Urothelium cell line (cell line): ENCODE data around the gene FKTN.
A peak's percentile ranks its signal among the peaks of the same experiment; 100 is the strongest.
"Not testable (repeated sequence)": the region's sequence is repeated elsewhere in the genome, so short reads cannot be mapped to it uniquely, and the experiment has no call there.

ENCODE experiments used
- DNase-seq: peaks from one replicate; pipeline ENCODE4 v3.0.0; 2011; ENCODE audit warnings: low spot score, mixed read lengths
- FAIRE-seq: peaks from 2 replicates; lab custom pipeline; 2011; peaks lifted over from hg19 to GRCh38; lab: Jason Lieb, UNC

Gene FKTN

DNA sequence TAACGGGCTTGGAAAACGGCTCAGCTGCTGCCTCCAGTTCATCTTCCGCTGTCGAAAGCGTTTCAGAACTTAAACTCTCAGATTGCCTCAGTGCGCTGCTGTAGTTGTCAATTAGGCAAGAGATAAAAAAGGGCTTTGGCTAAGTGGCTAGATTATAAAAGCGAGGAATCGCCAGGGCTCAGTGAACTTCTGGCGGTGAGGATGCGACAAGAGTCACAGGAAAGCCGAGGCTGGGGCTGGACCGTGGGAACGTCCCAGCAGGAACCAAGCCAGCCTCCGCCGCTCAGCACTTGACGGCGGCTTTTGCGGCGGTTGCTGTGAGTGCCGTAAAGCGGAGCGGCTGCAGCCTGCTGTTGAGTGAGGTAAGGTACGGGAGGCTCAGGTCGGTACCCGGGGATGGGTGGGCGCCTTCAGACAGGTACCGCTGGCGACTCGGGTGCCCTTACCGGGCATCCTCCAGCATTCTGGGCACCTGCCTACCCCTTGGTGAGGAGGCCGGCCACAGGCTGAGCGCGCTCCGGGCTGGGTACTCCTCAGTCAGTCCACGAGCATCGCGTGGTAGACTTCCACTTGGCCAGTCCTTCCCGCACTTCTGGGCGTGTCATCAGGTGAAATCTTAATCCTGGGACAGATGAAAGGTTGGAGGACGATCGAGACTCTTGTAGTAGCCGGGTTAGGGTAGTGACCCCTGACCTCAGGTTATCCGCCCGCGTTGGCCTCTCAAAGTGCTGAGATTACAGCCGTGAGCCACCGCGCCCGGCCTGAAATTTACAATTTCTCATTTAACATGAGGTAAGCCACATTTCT, at the start of gene FKTN:
Gene FKTN (plus strand): TSS at position 328 of the 807 bp plus-strand sequence. CDS start 16,902 bp downstream, outside the sequence.
- no peak for FAIRE-seq
- peak; percentile 92 for DNase-seq

DNA sequence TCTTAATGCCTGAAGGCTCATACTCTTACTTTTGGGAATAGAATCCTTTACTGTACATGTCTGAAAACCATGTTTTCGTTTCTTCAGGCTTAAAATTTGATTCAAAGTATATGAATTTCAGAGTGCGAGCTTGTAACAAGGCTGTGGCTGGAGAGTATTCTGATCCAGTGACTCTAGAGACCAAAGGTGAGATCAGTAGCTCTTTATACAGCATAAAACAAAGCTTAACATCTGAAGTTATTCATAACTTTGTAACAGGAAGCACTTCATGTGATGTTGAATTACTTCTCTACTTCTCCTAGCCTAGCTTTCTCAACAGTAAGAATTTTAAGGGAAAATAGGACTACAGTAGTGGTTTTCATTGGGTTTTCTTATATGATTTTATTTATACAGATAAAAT, 49.4 kb upstream of the FKTN start:
- FAIRE-seq (no peak), DNase-seq (no peak)

- no peak for FAIRE-seq
Measured at GRCh38 chr9:105510024-105510423, 47.9 kb upstream of the FKTN start.

GRCh38 chr9:105511446-105511845, 46.5 kb upstream of the FKTN start:
- FAIRE-seq, result no peak
- no peak for DNase-seq

More at GRCh38 chr9:105510024-105510423, 47.9 kb upstream of the FKTN start:
- no peak for DNase-seq

DNA sequence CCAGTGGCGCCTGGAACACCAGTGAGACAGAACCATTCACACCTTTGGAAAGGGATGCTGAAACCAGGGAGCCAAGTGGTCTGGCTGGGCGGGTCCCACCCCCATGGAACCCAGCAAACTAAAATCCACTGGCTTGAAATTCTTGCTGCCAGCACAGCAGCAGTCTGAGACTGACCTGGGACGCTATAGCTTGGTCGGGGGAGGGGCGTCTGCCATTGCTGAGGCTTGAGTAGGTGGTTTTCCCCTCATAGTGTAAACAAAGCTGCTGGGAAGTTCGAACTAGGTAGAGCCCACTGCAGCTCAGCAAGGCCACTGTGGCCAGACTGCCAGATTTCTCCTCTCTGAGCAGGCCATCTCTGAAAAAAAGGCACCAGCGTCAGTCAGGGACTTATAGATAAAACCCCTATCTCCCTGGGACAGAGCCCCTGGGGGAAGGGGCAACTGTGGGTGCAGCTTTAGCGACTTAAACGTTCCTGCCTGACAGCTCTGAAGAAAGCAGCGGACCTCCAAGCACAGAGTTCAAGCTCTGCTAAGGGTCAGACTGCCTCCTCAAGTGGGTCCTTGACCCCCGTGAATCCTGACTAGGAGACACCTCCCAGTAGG, 42.0 kb upstream of the FKTN start:
- no peak for FAIRE-seq
- DNase-seq, result no peak

- not testable (repeated sequence) for DNase-seq
Measured at GRCh38 chr9:105519710-105520369, 38.1 kb upstream of the FKTN start.

GRCh38 chr9:105520992-105521391, 36.9 kb upstream of the FKTN start:
- DNase-seq, FAIRE-seq: not testable (repeated sequence)

More at GRCh38 chr9:105519710-105520369, 38.1 kb upstream of the FKTN start:
- FAIRE-seq, result not testable (repeated sequence)

DNA sequence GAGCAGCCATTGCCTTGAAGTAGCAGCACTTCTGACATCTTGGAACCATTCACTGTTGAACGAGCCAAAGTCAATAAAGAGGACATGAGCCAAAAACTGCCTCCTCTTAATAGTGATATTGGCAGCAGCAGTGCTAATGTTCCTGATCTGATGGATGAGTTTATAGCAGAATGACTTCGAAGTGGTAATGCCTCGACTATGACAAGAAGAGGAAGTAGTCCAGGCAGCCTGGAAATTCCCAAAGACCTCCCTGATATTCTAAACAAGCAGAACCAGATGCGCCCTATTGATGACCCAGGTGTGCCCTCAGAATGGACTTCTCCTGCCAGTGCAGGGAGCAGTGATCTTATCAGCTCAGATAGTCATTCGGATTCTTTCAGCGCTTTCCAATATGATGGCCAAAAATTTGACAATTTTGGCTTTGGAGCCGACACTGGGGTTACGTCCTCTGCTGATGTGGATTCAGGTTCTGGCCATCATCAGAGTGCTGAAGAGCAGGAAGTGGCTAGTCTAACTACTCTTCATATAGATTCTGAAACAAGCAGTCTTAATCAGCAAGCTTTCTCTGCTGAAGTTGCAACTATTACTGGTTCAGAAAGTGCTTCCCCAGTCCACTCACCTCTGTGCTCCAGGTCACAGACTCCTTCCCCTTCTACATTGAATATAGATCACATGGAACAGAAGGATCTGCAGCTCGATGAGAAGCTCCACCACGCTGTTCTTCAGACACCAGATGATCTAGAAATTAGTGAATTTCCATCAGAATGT, 35.1 kb upstream of the FKTN start:
- FAIRE-seq, DNase-seq: not testable (repeated sequence)

- DNase-seq, result no peak
- FAIRE-seq, result no peak
Measured at GRCh38 chr9:105531530-105531929, 26.4 kb upstream of the FKTN start.

GRCh38 chr9:105535920-105536668, 21.8 kb upstream of the FKTN start:
- DNase-seq, result no peak
- FAIRE-seq, result no peak

GRCh38 chr9:105539452-105539851, 18.5 kb upstream of the FKTN start:
- FAIRE-seq (no peak), DNase-seq (no peak)

DNA sequence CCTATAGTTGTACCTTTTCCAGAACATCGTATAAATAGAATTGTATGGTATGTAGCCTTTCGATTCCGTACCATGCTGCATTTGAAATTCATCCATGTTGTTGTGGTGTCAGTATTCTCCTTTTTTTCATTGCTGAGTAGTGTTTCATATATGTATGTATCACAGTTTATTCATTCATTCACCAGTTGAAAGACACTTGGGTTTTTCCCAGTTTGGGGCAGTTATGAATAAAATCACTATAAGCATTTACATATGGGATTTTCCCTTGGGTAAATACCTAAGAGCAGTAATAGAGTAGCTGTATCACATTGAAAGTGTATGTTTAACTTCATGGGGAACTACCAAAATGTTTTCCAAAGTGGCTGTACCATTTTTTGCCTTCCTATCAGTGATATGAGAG, 16.1 kb upstream of the FKTN start:
- FAIRE-seq, result no peak

DNA sequence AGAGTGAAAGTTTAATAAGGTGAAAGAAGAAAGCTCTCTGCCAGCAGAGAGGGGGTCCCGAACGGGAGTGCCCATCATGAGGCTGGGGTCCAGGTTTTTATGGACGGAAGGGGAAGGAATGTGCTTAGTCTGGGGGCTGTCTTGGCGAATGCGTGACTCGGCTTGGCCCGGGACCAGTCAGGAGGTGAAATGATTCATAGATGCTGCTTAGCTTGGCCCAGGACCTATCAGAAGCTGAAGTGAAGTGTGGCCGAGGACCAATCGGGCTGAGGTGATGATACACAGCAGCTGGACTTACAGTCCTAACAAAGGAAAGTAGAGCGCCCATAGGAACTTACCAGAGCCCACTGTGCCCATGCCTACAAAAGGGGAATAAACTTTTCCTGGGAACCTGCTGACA, 3.9 kb upstream of the FKTN start:
- no peak for FAIRE-seq
- no peak for DNase-seq

More for the DNA sequence above, 16.1 kb upstream of the FKTN start:
- no peak for DNase-seq

GRCh38 chr9:105572455-105572854, 14.5 kb downstream of the FKTN start:
- DNase-seq (no peak), FAIRE-seq (no peak)

DNA sequence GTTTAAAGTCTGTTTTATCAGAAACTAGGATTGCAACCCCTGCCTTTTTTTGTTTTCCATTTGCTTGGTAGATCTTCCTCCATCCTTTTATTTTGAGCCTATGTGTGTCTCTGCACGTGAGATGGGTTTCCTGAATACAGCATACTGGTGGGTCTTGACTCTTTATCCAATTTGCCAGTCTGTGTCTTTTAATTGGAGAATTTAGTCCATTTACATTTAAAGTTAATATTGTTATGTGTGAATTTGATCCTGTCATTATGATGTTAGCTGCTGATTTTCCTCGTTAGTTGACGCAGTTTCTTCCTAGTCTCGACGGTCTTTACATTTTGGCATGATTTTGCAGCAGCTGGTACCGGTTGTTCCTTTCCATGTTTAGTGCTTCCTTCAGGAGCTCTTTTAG, 22.0 kb downstream of the FKTN start:
- DNase-seq, FAIRE-seq: not testable (repeated sequence)

- DNase-seq, result not testable (repeated sequence)
Measured at GRCh38 chr9:105581550-105581949, 23.6 kb downstream of the FKTN start.

GRCh38 chr9:105593145-105593544, 35.2 kb downstream of the FKTN start:
- no peak for DNase-seq
- no peak for FAIRE-seq

More at GRCh38 chr9:105581550-105581949, 23.6 kb downstream of the FKTN start:
- not testable (repeated sequence) for FAIRE-seq

GRCh38 chr9:105608721-105609598, 51.0 kb downstream of the FKTN start:
- no peak for FAIRE-seq
- peak; percentile 20 for DNase-seq

DNA sequence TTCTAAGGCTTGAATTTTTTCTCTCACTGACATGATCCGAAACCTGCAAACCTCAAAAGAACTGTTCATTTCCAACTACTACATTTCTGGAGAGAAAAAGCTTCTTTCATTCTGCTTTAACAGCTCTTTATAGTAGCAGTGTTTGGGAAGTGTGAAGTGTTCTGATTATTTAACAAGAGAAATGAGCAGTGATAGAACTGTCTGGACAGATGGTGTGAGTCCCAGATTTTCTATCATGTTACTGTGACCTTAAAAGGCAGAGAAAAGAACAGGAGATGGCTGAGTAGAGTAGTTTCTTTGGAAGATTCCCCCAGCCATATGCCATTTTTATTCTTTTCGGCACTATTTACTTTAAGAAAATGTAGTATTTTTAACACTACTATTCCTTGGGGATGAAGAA, 63.1 kb downstream of the FKTN start:
- FAIRE-seq (no peak), DNase-seq (no peak)
